GM18861 (cell line): ENCODE measurements around the gene GCGR.

Experiments
- ATAC-seq: cut with Tn5 transposase; IDR thresholded peaks from one replicate; pipeline ENCODE4 v1.9.1; 2021; ENCODE audit not compliant: unreplicated experiment

Gene GCGR

DNA sequence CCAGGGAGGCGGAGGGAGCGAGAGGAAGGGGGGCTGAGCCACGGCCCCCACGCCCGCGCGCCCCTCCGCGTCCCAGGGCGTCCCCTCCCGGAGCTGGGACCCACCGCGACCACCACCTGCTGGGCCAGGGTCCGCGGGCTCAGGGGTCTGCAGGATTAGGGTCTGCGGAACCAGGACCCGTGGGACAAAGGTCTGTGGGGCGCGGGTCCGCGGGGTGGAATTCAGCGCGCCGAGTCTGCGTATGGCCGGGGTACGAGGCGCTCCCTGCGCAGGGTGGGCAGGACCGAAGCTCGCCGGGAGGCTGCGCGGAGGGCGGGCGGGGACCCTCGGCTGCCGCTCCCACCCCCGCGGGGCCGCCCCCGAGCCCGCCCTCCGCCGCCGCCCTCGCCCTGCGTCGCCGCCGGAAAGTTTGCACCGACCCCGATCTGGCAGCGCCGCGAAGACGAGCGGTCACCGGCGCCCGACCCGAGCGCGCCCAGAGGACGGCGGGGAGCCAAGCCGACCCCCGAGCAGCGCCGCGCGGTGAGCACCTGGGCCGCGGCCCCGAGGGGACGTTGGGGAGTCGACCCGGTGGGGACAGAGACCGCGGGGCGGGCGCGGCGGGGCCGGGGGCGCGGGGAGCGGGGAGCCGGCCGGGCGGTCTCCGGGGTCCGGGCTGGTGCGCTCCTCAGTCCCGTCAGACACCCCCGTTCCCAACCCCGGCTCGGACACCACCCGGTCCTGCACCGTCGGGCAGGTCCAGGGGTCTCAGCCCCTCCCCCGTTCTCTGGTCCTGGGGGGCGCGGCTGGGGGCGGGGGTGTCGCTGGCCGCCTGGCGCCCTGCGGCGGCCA is at the start of gene GCGR:
Gene GCGR (plus strand): TSS at position 423 of the 831 bp plus-strand sequence. CDS start 4,869 bp downstream, outside the sequence.
- no peak for ATAC-seq

DNA sequence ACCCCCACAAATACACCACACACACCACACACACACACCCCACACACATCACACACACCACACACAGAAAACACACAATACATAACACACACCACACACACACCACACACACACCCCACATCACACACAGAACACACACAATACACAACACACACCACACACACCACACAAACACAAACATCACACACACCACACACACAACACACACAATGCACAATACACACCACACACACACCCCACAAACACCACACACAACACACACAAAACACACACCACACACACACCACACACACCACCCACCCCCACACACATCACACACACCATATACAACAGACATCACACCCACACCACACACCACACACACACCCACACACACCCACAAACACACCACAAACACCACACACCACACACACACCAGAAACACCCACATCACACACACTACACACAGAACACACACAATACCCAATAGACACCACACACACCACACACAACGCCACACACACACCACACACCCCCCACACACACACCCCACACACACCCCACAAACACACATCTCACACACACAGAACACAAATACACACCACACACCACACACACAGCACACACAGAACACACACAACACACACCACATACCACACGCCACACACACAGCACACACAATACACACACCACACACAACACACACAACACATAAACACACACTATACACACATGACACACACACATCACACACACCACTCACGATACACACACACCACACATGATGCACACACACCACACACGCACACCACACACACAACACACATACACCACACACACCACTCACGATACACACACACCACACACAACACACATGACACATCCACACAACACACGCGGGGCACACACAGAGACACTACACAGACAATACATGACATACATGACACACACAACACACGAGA is 11.0 kb upstream of the GCGR start:
- ATAC-seq, result no peak

- no peak for ATAC-seq
These were observed 9.9 kb upstream of the GCGR start for GRCh38 chr17:81794074-81794476.

DNA sequence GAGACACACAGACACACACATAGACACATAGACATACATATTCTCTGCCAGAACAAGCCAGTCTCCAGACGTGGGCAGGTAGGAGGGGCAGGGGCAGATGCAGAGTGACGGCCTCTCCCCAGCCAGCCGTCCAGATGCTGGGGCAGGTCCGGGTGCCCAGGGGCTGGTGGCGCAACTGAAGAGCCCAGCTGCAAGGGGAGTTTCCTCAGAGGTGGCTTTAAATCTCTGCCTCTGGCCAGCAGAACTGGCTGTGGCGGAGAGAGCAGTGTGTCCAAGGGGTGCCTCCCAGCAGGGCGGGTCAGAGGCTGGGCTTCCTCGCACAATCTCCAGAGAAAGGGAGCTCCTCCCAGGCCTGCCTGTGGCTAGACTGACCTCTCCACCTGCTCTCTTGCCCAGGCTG is 9.4 kb upstream of the GCGR start:
- ATAC-seq, result no peak

- ATAC-seq, result no peak
These were observed 2.6 kb upstream of the GCGR start for GRCh38 chr17:81801327-81801726.

DNA sequence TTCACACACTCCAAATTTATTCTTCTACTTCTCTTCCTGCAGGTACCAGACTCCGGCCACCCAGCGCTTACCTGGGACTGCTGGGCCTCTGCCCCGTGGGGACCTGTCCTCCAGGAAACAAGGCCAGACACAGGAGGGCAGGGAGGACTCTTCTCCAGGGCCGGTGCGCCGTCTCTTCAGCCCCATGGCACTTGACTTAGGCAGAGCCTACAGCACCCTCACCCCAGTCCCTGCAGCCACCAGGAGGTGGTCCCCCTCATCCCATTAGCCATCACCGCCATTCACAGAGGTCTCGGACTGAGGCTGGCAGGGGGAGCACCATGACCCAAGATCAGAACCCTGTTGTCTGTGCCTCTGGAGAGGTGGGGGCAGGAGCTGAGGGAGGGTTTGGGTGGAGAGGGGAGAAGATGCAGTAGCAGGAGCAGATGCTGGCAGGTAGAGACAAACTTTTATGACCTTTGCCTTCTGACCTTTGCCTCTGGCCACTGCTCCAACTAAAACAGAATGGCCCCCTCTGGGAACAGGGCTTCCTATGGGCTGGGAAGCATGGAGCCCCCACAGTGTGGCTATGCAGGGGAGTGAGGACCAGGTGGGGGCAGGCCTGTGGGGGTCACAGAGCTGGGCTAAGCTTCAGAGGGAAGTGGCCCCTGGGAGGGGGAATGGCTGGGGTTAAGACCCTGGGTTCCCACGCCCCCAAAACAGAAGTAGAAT is 1.7 kb upstream of the GCGR start:
- ATAC-seq, result no peak

- no peak for ATAC-seq
These were observed 900 bp upstream of the GCGR start for GRCh38 chr17:81802856-81803643.

DNA sequence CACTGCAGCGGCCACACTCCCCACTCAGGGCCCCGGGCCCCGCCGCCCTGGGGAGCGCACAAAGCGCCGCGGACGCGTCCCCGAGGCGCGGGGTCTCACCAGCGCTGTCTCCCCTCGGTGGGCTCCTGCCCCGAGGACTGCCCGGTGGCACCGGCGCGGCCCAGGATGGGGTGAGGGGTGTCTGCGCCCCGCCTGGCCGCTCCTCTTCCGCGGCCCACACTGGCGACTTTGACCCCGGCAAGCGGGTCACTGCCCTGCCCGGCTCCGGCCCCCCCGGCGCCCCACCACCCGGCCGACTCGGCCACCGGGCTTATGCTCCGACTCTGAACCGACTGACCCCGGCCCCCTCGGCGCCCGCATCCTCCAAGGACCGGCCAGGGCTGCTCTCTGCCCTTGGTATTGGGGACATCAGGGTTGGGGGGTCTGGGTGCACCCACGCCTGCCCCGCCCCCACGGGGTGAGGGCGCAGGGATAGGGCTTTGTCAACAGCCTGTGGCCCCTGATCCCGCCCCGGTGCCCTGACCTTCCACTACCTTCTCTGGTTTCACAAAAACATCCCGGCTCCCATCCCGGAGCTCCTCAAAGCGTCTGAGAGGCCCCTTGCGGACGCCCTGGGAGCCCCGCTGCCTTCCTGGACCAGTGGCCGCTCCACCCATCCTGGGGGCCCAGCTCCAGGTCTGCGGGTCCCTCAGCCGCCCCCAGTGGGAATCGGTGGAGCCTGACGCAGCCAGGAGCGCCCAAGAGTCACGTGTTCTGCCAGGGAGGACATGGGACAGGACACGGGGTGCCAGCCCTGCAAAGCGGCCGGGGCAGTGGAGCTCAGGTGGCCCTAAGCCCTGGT is 829 bp downstream of the GCGR start:
- no peak for ATAC-seq

DNA sequence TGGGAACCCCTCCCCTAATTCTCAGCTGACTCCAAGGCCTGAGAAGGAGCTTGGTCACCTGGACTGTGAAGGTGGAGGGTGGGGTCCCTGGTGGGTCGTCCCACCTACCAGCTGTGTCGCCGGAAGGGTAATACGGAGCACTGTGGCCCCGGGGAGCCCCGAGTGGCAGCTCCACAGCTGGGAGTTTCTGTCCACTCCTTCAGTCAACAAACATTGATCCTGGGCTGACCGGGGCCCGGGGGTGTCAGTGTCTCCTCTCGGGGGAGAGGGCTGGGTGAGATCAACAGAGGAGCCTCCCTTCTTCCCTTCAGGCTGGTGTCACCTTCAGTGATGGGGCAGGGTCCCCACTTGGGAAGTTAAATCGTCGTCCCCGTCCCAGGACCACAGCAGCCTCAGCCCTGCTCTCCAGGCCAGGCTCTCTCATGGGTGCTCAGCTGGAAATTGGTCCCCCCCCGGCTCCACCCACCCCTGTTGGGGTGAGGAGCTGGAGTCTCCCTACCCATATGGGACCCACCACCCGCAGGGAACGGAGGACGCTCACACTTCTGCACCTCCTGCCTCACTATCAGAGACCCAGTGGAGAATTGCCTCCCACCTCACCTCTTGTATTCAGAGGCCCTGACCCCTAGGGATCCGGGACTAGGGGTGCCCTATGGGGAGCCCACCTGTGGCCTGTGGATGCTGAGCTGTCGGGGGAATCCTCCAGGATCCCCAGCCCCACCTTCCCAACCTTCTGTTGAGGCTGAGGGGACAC is 1.9 kb downstream of the GCGR start:
- no peak for ATAC-seq

- ATAC-seq, result no peak
These were observed 2.7 kb downstream of the GCGR start for GRCh38 chr17:81806461-81807209.

GRCh38 chr17:81807210-81807719 is 3.3 kb downstream of the GCGR start:
- ATAC-seq, result no peak

GRCh38 chr17:81807839-81808238 is 3.9 kb downstream of the GCGR start:
- ATAC-seq, result no peak

GRCh38 chr17:81808778-81809555 is 5.0 kb downstream of the GCGR start:
- no peak for ATAC-seq

DNA sequence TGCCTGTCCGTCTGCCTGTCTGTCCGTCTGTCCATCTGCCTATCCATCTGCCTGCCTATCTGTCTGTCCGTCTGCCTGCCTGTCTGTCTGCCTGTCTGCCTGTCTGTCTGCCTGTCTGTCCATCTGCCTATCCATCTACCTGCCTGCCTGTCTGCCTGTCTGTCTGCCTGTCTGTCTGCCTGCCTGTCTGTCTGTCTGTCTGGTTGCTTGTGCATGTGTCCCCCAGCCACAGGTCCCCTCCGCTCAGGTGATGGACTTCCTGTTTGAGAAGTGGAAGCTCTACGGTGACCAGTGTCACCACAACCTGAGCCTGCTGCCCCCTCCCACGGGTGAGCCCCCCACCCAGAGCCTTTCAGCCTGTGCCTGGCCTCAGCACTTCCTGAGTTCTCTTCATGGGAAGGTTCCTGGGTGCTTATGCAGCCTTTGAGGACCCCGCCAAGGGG is 5.6 kb downstream of the GCGR start:
- no peak for ATAC-seq

DNA sequence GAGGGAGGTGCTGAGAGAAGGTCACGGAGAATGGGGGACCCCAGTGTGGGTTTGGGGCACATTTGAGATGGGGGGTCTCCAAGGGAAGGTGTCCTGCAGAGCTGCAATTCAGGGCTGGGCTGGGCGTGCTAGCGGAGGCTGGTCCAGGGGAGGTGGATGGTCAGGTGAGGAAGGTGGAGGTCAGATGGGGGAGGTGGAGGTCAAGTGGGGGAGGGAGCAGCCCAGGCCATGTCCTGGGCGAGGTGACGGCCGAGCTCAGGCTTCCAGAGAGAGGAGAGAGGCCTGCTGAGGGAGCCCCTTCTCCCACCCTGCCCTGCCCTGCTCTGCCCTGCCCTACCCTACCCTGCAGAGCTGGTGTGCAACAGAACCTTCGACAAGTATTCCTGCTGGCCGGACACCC is 6.5 kb downstream of the GCGR start:
- ATAC-seq, result no peak

DNA sequence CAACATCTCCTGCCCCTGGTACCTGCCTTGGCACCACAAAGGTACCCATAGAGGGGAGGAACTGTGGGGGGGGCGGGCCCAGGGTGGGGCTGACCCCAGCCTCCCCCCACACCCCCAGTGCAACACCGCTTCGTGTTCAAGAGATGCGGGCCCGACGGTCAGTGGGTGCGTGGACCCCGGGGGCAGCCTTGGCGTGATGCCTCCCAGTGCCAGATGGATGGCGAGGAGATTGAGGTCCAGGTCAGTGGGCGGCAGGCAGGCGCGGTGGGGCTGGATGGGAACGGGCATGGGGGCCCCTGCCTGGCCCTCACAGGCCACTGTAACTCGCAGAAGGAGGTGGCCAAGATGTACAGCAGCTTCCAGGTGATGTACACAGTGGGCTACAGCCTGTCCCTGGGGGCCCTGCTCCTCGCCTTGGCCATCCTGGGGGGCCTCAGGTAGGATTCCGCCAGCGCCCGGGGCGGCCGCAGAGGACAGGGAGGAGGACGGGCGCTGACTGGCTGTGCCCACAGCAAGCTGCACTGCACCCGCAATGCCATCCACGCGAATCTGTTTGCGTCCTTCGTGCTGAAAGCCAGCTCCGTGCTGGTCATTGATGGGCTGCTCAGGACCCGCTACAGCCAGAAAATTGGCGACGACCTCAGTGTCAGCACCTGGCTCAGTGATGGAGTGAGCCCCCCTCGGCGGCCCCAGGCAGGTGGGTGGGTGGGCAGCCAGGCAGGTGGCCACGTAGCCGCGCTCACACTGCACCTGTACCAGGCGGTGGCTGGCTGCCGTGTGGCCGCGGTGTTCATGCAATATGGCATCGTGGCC is 7.1 kb downstream of the GCGR start:
- no peak for ATAC-seq
